ENCODE data around the gene BHLHE23.
"Not testable (repeated sequence)": the region's sequence is repeated elsewhere in the genome, so short reads cannot be mapped to it uniquely, and the experiment has no call there.

Gene BHLHE23

DNA sequence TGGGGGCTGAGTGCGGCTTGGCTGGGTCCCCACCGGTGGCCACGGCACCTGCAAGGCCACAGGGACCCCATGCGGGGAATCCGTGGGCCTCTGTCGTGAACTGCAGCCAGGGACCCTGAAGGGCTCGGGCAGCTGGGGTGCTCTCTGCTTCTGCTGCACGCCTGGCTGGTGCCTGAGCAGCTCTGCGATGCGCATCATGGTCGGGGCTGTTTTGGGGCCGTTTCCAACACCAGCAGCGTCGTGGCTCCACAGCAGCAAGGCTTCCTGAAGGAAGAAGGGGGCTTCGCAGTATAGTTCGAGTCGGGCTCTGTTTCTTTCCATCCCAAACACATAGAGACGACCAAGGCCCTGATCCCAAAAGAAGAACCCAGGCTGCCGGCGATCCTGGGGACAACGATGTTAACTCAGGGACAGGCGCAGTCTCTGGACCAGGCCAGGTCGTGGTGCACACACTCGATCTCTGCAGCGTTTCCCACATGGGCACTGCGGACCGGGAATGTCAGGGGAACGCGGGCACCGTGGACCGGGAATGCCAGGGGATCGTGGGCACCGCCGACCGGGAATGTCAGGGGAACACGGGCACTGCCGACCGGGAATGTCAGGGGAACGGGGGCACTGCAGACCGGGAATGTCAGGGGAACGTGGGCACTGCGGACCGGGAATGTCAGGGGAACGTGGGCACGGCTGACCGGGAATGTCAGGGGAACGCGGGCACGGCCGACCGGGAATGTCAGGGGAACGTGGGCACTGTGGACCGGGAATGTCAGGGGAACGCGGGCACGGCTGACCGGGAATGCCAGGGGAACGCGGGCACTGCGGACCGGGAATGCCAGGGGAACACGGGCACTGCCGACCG lies 36.8 kb upstream of the BHLHE23 start:
- DNase-seq (ENCODE audit: low read depth, low spot score), result no peak

DNA sequence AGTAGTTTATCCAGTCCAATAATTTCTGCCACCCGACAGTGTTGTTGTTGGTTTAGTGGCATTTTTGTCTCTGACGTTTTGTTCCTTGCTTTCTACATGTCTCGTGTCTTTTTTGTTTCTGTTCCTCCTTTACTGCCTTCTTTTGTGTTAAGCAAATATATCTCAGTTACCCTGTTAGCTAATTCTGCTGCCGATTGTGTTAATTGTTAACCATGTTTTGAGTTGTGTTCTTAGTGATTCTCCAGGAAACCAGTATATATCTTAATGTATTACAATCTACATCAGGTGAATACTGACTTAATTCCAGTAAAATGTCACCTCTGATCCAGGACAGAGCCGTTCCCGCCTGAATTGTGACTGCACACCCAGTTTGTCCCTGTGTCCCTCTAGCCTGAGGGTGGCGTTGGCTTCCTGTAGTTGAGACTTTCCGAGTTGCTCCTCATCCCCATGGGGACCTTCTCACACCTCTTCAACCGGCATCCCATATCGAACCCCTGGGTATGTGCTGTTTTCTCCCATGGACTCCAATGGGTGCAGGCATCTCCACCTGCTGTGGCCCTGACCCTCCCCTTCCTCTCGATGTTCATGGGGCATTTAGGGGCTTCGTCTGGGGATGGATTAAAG lies 35.8 kb upstream of the BHLHE23 start:
- no peak for DNase-seq (ENCODE audit: low read depth, low spot score)

DNA sequence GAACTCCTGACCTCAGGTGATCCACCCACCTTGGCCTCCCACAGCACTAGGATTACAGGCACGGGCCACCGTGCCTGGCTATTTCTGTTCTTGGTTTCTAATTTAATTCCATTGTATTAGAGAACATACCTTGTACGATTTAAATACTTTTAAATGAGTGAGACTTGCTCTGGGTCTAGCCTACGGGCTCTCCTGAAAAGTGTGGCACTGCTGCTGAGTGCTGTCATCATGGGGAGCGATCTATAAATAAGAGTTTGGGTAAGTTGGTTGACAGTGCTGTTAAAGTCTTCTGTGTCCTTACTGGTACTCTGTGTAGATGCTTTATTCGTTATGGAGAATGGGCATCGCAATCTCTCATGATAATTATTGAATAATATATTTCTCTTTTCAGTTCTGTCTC lies 35.0 kb upstream of the BHLHE23 start:
- no peak for DNase-seq (ENCODE audit: low read depth, low spot score)

- no peak for DNase-seq (ENCODE audit: low read depth, low spot score)
Observed at GRCh38 chr20:63037669-63038268, 31.0 kb upstream of the BHLHE23 start.

DNA sequence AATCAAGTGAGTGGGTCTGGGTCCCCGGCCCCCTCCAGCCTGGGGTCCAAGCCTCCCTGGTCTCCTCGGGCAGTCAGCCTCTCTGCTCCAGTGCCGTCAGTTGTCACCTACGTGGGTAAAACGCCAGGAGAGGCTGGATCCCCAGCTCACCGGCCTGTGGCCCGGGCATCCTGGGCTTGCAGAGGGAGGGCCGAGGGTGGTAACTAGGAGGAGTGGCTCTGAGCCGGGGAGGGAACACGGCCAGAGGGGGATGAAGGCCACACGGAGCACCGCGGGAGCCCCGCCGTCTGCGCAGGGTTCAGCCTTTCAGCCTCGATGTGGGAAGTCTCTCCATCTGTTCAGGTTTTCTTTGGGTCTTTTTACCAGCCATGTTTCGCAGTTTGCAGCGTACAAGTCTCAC lies 29.5 kb upstream of the BHLHE23 start:
- DNase-seq (ENCODE audit: low read depth, low spot score), result no peak

GRCh38 chr20:63035603-63036185 lies 28.9 kb upstream of the BHLHE23 start:
- no peak for DNase-seq (ENCODE audit: low read depth, low spot score)

DNA sequence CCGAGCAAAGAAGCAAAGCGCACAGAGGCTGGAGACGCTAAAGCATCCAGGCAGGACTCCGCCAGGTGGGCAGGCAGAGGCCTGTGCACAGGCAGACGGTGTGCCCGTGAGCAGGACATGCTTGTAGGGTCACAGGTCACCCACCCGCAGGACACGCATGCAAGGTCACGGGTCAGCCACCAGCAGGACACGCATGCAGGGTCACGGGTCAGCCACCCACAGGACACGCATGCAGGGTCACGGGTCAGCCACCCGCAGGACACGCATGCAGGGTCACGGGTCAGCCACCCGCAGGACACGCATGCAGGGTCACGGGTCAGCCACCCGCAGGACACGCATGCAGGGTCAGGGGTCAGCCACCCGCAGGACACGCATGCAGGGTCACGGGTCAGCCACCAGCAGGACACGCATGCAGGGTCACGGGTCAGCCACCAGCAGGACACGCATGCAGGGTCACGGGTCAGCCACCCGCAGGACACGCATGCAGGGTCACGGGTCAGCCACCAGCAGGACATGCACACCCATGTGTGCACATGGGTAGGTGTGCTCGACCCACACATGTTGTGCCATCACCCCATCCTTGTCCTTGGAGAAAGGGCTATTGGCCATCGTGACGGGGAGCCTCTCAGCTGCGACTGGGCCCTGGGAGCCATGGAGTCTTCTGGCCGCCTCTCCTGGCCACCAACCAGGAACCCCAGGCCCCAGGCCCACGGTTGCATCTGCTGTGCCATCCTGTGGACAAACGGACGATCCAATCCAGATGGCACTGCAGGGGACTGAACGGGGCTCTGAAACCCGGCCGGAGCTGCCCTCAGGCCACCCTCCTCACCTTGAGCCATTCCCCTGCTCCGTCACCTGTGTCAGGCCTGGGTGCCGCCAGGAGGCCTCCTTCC lies 28.2 kb upstream of the BHLHE23 start:
- not testable (repeated sequence) for DNase-seq (ENCODE audit: low read depth, low spot score)

GRCh38 chr20:63033794-63034709 lies 27.3 kb upstream of the BHLHE23 start:
- DNase-seq (ENCODE audit: low read depth, low spot score), result no peak

- DNase-seq (ENCODE audit: low read depth, low spot score), result no peak
Observed at GRCh38 chr20:63032861-63033793, 26.4 kb upstream of the BHLHE23 start.

DNA sequence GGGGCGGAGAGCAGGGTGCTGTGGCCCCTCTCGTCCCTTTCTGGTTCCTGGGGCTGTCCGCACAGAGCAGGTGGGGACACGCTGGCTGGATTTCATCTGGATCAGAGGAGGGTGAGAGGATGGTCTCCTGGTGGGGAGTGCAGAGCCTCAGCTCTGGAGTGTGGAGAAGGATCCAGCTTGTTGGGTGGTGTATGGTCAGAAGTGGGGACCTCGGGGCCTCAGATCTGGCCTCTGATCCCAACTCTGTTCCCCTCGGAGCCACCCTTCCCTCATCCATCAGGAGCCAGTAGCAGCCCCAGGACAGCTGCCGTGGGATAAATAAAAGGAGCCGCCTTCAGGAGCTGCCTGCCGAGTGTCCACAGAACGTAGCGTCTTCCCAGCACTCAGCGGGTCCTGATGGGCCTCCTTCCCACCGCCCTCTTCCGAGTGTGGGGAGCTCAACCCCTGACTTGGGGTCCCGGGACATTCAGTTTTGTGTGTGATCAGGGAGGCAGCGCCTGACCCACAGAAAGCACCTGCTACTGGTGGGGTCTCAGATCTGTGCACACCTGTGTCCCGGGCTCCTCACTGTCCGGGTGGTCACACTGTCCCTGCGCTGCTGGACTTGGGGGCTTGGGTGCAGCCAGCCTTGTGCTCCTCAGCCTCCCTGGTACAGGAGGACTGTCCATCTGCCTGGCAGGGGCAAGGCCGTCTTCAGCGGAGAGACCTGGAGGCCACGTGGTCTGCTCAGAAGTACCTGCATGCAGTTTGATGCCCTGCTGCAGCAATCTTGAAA lies 25.4 kb upstream of the BHLHE23 start:
- no peak for DNase-seq (ENCODE audit: low read depth, low spot score)

DNA sequence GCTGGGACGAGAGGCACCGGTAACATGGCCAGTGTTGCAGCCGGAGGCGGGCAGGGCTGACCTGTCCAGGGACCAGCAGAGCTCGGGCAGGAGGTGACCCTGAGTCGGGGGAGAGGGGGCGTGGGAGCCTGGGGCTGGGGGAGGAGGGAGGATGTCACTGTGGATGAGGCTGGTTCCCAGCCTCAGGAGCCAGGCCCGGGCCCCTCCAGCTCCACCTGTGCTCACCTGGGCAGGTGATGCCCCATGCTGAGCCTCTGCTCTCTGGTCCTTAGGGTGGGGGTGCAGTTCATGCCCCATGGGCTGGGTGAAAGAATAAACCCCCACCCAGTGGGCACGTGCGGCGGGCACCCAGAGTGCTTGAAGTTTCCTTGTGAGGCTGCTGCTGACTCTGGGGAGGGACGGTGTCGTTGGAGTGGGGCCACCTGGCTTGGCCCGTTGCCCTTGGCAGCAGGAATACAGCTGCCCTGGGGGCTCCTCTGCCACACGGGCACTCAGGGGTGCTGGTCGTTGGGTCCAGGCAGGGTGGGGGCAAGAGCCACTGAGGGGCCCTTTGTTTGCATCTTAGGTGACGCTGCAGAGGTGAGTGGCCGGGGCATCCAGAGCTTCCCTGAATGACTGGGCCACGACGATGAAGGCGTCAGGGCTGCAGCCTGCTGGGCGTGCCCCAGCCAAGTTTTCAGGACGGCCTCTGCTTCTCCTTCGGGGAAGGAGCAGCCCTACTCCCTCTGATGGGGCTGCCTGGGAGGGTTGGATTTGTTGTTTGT lies 24.7 kb upstream of the BHLHE23 start:
- no peak for DNase-seq (ENCODE audit: low read depth, low spot score)

GRCh38 chr20:63029358-63030121 lies 22.8 kb upstream of the BHLHE23 start:
- DNase-seq (ENCODE audit: low read depth, low spot score), result no peak

GRCh38 chr20:63028461-63028921 lies 21.7 kb upstream of the BHLHE23 start:
- no peak for DNase-seq (ENCODE audit: low read depth, low spot score)

DNA sequence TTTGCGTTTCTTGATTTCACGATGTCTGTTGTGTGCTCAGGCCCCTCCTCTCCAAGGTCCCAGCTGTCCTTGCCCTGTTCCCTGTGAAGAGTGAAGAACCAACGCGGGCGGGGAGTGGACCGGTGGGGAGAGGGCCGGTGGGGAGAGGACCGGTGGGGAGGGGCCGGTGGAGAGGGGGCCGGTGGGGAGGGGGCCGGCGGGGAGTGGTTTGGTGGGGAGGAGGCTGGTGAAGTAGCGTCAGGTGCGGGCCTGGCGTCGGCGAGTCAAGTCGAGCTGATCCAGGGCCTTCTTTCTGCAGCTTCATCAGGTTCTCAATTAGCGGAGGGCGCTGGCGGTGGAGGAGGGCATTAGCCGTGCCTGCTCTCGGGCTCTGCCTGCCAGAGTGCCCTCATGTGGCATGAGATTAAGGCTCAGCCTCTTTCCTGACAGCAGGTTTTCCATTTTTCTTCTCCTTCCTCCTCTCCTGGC lies 21.2 kb upstream of the BHLHE23 start:
- DNase-seq (ENCODE audit: low read depth, low spot score), result no peak

DNA sequence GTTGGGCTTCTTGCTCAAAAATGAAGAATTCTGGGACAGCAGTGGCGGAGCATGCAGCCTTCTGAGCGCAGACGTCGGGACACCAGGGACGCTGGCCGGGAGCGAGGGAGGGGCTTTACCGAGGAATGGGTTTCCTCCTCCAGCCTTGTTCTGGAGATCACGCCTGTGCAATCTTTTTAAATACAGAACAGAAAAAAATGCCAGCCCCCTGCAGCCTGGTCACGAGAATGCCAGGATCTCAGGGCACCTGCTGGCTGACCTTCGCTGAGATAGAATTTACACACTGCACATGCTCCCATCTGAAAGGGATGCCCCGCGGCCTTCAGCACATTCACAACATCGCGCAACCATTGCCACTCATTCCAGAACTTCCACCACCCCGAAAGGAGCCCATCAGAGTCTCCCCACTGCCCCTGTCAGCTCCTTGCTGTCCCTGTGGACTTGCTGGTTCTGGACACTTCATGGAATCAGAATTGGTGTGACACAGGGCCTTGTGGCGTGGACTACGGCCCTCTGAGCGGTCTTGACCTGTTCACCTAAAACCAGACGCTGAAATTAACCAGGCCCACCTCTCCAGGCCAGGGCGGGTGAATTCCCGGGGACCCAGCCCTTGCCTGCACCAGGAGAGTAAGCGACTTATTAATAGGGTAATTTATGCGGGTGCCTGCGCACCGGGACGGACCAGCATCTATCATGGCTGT lies 20.6 kb upstream of the BHLHE23 start:
- no peak for DNase-seq (ENCODE audit: low read depth, low spot score)

GRCh38 chr20:63026582-63027165 lies 19.9 kb upstream of the BHLHE23 start:
- no peak for DNase-seq (ENCODE audit: low read depth, low spot score)
